LHCN-M2 (cell line): ENCODE measurements around the gene TMEM63B. TPM values are rescaled to one million over a fixed set of nuclear protein-coding genes. Genes with fewer than 3 reads are reported as not detected.
"Not testable (repeated sequence)": the region's sequence is repeated elsewhere in the genome, so short reads cannot be mapped to it uniquely, and the experiment has no call there.

Experiments used
- DNase-seq: peaks from one replicate; pipeline ENCODE4 v3.0.0-alpha.2; 2012; ENCODE audit warnings: low read depth
- total RNA-seq: library from RNA; depleted of rRNA; stranded (reverse); fragments of >200 nt; gene quantifications from 2 replicates; pipeline ENCODE4 v1.2.3, GENCODE V29; 2014; rRNA removed

Gene TMEM63B
- total RNA-seq, 1 experiment from 2014 or later, result 39.0 TPM

GRCh38 chr6:44192428-44193041, 65.2 kb downstream of the TMEM63B start:
- DNase-seq, result no peak

GRCh38 chr6:44193307-44193910, 66.1 kb downstream of the TMEM63B start:
- DNase-seq, result no peak

DNA sequence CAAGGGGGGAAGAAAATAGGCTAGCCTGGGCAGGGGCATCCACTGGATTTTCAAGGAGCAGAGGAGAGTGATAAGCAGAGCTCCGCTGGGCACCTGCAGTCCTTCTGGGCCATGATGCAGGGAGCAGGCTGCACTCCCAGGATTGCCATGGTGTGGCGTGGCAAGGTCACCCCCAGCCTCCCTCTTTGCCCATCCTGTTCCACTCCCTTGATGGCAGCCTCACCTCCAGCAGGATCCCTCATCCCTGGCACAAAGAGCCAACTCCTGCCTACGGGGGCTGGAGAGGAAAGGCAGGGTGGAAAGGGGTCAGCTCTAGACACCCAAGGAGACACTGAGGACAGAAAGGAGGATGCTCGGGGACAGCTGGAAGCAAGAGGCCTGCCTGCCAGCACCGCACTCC, 67.0 kb downstream of the TMEM63B start:
- no peak for DNase-seq

DNA sequence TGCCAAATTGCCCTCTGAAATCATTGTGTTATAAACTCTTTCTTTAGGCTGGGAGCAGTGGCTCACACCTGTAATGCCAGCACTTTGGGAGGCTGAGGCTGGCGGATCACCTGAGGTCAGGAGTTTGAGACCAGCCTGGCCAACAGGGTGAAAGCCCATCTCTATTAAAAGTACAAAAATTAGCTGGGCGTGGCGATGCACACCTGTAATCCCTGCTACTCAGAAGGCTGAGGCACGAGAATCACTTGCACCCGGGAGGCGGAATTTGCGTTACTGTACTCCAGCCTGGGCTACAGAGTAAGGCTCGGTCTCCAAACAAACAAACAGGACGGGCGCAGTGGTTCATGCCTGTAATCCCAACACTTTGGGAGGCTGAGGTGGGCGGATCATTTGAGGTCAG, 69.0 kb downstream of the TMEM63B start:
- DNase-seq, result not testable (repeated sequence)

DNA sequence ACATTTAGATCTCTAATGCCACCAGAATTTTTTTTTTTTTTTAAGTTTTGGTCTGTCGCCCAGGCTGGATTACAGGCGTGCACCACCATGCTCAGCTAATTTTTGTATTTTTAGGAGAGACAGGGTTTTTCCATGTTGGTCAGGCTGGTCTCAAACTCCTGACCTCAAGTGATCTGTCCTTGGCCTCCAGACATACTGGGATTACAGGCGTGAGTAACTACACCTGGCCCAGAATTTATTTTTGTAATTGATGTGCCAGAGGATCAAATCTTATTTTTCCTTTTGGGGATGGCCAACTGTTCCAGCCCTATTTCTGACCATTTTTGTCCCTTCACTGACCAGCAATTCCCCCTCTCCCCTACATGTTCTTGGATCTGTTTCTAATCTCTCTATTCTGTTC, 71.3 kb downstream of the TMEM63B start:
- no peak for DNase-seq

GRCh38 chr6:44199883-44200282, 72.5 kb downstream of the TMEM63B start:
- no peak for DNase-seq

- no peak for DNase-seq
Observed at GRCh38 chr6:44201200-44201599, 73.8 kb downstream of the TMEM63B start.

DNA sequence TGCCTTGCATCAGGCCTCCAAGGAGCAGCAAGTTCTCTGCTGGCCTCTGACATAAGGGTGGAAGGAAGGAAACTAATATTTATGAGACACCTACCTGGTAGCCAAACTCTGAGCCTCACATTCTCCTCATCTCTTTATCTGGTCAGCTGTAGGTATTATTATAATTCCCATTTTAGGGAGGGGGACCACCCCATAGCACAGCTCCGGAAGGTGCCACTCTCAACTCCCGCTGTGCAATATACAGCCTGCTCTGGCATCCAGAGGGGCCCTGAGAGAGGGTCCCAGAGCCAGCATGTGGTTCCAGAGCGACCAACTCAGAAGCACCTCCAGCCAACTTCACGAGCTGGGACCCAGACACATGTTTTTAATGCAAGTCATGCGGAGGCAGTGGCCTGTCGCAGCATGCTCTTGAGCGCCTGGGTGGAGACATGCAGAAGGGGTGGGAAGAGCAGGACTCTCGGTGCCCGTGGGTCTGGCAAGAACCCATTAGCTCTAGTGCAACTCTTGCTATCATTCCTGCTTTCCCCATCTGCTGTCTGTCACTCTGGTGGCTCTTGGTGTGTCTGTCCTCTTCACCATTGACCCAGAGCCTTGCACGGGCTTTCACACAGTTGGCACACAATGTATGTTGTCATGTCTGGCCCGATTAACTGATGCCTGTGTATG, 74.4 kb downstream of the TMEM63B start:
- DNase-seq, result no peak

DNA sequence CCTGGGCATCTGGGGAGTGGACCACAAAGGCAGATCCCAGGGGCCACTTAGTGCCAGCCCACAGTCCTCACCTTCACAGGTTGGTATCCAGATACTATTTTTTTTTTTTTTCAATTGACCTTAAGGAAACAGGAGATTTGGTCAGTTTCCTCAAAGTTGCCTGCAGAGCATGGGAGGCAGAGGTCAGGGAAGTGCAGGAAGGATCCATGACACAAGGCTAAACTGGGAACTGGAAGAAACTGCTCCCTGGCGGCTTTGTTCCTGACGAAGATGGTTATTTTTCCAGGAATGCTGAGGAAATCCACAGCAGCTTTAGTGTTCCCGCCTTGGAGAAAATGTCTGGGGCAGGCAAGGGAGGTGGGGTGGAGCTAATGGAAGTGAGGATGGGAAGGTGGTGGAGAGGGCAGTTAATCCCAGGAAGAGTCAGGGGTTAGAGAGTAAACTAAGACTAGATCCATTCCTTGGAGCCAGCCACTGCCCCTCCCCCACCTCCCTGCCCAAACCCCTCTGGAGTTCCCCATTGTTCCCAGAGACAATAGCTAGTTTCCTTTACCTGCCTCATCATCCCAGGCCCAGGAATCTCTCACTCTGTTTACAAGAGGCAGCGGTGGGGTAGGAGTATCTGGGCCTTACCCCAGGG, 75.1 kb downstream of the TMEM63B start:
- DNase-seq, result no peak

DNA sequence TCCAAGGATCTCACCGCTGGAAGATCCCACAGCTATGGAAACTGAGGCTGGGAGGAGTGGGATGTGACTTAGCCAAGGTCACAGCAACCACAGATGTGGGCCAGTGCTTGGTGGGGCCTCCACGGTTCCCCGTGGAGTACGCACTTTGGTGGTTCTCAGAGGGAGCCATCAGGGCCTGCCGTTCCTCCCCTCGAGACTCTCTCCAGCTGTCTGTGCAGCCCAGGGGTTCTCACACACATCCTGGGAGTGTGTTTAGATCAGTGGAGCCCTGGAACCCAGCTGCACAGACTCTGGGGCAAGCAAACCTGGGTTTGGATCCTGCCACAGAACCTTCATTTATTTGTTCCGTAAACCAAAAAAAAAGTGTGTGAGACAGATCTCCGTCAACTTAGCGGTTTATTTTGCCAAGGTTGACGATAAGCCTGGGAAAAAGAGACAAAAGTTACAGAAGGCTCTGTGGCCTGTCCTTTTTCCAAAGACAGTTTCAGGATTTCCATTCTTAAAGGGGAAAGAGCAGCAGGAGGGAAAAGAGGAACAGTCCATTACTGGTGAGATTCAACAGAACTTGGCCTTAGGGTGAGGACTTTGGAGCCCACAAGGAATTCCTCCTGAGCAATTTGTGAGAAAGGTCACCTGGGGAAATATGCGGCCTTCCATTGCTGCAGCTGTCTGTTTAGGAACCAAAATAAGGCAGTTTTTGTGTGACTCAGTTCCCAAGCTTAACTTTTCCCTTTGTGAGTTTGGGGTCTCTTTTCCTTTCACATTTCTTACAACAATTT, 75.8 kb downstream of the TMEM63B start:
- no peak for DNase-seq

DNA sequence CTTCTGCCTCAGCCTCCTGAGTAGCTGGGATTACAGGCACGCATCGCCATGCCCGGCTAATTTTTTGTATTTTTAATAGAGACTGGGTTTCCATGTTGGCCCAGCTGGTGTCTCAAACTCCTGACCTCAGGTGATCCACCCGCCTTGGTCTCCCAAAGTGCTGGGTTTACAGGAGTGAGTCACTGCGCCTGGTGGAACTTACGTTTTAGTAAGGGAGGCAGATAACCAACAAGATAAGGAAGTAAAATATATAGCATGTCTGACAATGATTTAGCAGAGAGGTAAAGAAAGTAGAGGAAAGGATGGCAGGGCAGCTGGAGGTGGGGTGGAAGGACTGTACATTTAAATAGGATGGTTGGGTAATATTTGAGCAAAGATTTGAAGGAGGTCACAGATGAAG, 76.6 kb downstream of the TMEM63B start:
- DNase-seq, result no peak

Other genes starting within 250 kb of the TMEM63B start
- 72.9 and 73.9 TPM in 2 replicates for gene MRPL14, start 102 bp upstream of the TMEM63B start, total RNA-seq
- 0.06 TPM in 1 of 2 replicates, not detected in the other for gene CAPN11, start 31.3 kb downstream of the TMEM63B start, total RNA-seq
- 10.6 and 38.0 TPM in 2 replicates for gene MYMX, start 89.4 kb downstream of the TMEM63B start, total RNA-seq
- gene SLC29A1, start 96.0 kb downstream of the TMEM63B start, total RNA-seq, result 58.5 and 77.7 TPM in 2 replicates
- gene HSP90AB1, start 119.5 kb downstream of the TMEM63B start, total RNA-seq, result 1,077 and 1,155 TPM in 2 replicates
- 111 and 117 TPM in 2 replicates for gene SLC35B2, start 130.0 kb downstream of the TMEM63B start, total RNA-seq
- 8.6 and 11.5 TPM in 2 replicates for gene NFKBIE, start 138.0 kb downstream of the TMEM63B start, total RNA-seq
- not detected in 2 replicates for gene TMEM151B, start 142.9 kb downstream of the TMEM63B start, total RNA-seq
- 17.1 and 23.1 TPM in 2 replicates for gene AARS2, start 185.8 kb downstream of the TMEM63B start, total RNA-seq
- gene SPATS1, start 215.1 kb downstream of the TMEM63B start, total RNA-seq, result not detected in 2 replicates